HG02885 (cell line): Measurements from ENCODE around the gene BACE2.
"Not testable (repeated sequence)": the region's sequence is repeated elsewhere in the genome, so short reads cannot be mapped to it uniquely, and the experiment has no call there.

Experiments
- ATAC-seq: cut with Tn5 transposase; IDR thresholded peaks from one replicate; pipeline ENCODE4 v1.9.1; 2021; ENCODE audit warnings: mild to moderate bottlenecking; ENCODE audit not compliant: unreplicated experiment, poor library complexity

The BACE2 gene

DNA sequence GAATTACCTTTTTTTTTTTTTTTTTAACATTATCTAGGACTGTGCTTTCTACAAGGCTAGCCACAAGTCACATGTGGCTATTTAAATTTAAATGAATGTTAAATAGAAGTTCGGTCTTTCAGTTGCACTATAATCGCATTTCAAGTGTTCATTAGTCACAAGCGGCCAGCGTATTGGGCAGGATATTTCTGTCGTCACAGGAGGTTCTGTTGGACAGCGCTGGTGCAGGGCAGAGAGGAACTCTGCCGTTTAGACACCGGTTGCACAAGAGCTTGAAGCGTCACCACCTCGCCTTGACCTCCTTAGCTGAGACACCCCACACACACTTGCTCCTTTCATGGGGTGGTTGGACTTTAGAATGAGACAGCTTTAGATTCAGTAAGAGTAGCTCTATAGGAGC lies 64.1 kb downstream of the BACE2 start:
- ATAC-seq = no peak

DNA sequence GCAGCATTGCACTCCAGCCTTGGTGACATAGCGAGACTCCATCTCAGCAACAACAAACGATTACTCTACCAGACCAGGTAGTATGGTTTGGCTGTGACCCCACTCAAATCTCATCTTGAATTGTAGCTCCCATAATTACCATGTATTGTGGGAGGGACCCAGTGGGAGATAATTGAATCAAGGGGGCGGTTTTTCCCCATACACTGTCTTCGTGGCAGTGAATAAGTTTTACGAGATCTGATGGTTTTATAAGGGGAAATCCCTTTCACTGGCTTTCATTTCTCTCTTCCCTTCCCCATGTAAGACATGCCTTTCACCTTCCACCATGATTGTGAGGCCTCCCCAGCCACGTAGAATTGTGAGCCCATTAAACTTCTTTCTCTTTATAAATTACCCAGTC lies 66.0 kb downstream of the BACE2 start:
- ATAC-seq = no peak

DNA sequence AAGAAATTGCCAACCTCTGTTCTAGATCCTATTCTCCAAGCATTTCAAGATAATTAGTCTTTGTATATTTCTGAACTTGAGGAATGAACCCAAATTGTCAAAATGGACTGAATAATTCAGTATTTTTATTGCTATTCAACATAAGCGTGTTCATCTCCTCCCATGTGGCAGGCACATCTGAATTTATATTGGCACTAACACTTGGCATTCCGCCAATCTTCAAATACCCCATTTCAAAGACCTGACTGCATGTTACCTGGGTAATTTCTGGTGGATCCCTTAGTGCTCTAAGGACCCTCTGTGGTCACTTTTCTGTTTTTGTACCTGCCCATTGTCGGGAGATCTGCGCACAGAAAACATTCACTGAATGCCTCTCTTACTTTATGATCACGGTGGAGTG lies 66.6 kb downstream of the BACE2 start:
- ATAC-seq = no peak

DNA sequence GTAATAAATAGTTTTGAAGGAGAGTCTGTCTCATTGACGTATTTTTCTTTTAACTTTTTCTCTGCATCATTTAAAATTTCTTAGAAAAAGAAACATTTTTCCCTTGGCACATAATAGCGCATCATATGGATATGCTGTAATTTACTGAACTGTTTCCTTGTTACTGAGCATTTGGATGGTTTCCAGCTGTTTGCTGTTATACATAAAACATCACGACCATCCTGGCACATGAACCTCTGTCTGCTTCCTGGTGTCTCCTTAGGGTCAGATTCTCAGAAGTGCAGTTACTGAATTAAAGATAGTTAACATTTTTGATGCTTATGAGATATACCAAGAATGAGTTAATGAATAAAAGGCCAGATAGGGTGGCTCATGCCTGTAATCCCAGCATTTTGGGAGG lies 67.2 kb downstream of the BACE2 start:
- ATAC-seq = no peak

DNA sequence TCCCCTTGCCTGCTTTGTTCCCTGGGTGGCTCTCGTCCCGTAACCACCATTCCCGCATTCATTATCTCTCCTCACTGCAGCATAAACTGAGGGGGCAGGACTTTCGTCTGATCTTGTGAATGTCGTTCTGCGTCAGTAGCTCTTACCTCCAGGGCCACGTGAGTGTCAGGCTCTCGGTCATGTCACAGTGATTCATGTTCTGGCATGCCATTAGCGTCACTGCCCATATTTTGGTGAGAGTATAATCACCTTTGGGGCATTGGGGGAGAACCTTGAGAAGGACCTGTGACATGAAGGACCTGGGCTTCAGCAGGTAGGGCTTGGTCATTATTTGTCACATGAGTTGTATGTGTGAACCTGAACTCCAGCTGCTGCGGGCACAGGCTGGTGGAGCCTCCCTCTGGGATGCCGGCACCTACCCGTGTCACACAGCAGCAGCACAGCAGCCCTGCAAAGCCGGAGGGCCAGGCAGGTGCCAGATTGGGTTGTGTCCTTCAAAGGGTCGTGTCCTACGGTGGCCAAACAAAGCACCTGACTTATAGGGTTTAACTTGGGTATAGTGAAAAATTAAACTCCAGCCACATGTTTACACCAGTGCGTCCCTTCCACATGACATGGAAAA lies 68.5 kb downstream of the BACE2 start:
- ATAC-seq = no peak

DNA sequence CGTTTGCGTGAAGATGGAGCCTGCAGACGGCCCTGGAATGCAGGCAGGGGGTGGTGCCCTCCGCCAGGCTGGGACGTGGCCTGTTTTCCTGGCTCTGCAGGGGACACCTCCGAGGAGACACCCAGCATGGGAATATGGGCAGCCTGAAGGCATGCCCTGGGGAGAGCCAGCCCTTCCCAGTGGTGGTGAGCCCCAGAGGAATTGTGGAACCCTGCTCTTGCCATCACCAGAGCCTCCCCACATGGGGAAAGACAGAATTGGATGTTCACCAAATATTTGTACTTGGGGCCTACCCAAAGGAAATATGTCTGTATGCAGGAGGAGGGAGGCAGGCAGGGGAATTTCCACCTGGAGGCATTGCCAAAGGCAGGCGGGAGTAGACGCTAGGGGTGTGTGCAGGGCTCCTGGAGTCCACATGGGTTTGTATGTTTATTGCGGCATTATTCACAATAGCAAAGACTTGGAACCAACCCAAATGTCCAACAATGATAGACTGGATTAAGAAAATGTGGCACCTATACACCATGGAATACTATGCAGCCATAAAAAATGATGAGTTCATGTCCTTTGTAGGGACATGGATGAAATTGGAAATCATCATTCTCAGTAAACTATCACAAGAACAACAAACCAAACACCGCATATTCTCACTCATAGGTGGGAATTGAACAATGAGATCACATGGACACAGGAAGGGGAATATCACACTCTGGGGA lies 70.3 kb downstream of the BACE2 start:
- ATAC-seq = not testable (repeated sequence)

DNA sequence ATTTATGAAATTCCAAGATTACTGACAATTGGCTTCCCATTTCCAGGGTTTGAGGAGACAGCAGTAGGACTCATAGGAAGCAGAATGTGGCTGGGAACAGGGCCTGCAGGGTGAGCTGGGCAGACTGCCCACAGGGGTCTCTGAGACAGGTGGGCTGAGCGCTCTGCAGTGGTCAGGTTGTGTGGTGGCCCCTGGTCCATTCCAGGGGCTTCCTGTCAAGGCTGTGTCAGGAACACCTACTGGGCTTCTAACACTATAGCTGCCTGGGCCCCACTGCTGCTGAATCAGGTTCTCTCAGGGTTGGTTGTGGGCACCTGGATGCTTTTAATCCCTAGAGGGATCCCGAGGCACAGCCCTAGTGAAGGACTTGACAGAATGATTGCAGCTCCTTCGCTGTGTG lies 72.1 kb downstream of the BACE2 start:
- no peak for ATAC-seq

DNA sequence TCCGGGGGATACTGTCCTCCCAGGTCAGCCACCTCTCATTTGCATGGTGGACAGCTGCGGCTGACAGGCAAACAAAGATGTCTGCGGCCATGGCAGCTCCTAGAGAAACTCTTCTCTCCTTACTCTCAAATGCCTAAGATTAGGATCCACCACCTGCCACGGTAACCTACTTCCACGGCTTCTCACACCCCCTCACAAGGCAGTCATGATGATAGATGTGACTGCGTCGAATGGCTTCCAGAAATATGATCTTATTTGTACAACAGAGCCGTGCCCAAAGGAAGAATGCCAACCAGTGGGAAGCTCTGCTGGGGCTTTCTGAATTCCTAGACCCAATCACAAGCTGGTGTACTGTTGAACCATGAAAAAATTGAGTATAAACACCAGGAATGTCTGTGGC lies 73.4 kb downstream of the BACE2 start:
- no peak for ATAC-seq

DNA sequence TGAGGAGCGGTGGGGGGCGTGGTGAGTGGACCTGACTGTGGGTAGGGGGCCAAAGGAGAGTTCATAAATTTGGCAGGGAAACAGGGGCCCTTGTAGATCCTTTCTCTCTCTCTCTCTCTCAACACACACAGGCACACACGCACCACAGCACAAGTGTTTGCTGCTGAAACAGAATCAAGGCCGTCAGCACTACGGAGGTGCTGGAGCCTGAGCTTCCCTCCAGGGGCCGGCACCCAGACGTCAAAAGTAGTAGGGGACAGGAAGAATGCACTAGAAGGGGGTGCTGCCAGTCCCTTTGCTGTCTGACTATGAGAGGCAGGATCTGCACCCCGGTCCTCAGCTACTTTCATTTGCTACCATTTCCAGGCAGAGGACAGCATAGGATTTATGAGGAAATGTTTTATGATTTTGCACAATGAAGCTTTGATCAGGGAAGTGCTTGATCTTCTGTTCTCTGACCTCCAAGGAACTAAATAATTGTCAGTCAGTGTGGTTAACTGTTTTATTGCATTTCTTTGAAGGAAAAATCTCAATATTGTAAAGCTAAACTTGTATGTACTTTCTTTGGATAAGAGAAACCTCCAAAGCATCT lies 74.4 kb downstream of the BACE2 start:
- no peak for ATAC-seq

DNA sequence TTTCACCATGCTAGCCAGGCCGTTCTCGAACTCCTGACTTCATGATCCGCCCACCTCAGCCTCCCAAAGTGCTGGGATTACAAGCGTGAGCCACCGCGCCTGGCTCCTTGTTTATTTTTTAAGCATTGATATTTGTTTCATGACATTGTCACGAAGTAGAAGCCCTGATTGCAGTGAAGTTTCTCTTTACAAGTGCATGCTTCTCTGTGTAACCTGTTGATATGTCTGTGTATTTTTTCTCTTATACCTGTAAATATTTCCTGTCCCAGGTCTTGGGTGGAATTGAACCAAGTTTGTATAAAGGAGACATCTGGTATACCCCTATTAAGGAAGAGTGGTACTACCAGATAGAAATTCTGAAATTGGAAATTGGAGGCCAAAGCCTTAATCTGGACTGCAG lies 75.1 kb downstream of the BACE2 start:
- ATAC-seq = no peak

DNA sequence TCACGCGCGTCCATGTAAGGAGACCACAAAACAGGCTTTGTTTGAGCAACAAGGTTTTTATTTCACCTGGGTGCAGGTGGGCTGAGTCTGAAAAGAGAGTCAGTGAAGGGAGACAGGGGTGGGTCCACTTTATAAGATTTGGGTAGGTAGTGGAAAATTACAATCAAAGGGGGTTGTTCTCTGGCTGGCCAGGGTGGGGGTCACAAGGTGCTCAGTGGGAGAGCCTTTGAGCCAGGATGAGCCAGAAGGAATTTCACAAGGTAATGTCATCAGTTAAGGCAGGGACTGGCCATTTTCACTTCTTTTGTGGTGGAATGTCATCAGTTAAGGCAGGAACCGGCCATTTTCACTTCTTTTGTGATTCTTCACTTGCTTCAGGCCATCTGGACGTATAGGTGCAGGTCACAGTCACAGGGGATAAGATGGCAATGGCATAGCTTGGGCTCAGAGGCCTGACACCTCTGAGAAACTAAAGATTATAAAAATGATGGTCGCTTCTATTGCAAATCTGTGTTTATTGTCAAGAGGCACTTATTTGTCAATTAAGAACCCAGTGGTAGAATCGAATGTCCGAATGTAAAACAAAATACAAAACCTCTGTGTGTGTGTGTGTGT lies 76.4 kb downstream of the BACE2 start:
- ATAC-seq = not testable (repeated sequence)

DNA sequence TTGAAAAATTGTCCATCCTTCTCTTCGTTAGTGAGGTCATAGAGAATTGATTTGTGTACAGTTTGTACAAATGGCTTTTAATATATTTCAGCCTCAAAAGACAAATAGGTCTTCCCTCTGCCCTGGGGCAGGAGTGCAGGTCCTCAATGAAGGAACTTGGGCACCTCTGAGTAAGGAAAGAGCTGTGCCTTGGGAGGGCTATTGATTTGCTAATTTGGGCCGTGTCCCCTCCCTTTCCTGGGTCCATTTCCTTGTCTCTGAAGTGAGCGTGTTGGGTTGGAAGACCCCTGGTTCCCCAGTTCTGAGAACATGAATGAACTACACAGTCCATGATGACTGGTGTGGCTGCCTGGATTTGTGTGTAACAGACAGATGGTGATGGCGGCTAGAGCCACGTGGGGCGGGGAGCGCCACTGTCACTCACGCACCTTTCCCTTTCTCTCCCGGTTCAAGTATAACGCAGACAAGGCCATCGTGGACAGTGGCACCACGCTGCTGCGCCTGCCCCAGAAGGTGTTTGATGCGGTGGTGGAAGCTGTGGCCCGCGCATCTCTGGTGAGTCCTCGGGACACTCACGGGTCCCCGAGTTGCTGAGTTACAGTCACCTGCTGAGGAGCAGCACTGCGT lies 77.7 kb downstream of the BACE2 start:
- no peak for ATAC-seq

DNA sequence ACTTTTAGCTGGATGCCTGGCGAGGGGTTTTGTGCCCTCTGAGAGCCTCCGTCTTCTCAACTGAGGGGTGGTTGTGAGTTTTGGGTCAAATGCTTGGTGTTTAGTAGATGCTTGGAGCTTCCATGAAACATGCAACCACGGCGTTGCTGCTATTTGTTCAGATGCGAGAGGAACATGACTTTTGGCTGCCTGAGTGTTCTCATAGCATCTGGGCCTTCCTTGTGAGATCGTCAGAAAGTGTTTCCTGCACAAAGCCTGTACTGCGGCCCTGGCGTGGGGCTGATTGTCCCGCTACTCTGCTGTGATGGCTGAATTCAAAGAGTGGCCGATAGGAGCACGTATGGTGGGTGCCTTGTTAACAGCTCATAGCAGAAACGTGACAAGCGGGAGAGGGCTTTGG lies 78.8 kb downstream of the BACE2 start:
- ATAC-seq = no peak

DNA sequence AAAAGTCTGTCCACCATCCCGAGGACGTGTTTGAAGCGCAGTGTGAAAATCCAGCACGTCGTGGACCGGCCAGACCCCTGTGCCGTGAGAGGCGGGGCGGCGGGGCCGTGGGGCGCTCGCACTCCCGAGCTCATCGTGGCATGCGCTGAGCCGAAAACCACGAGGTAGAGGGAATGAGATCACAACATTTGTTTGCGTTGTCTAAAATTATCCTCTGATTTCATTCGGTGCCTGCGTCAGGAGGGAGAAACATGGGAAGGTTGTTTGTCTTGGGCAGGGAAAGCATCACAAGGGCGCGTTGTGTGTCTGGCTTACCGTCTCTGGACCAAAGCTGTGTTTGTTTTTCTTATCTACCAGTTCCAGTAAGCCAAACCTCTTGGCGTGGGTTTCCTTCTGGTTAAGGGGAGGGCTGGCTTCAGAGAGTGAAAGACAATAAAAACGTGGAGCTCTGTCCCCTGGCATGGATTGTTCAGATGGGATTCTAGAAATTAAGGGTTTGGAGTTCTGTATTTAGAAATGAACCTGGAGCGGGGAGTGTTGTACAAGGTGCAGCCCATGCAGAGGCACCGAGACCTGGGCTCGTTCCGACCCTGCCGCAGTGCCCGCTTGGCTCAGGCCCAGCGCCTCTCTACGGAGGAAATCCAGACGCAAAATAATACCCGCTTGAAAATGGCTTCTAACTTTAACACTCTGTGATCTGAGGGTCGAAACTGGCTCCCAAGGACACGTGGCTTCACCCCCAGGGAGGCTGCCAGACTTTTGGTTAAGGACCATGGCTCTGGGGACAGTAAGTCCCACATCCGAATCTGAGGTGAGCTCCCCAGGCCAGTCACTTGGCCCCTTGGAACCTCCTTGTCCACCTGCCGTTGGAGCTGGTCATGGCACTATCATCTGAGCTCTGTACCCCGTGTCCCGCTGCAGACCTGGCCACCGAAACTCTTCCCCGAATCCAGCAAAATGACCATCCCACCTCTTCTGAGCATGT lies 79.9 kb downstream of the BACE2 start:
- no peak for ATAC-seq

DNA sequence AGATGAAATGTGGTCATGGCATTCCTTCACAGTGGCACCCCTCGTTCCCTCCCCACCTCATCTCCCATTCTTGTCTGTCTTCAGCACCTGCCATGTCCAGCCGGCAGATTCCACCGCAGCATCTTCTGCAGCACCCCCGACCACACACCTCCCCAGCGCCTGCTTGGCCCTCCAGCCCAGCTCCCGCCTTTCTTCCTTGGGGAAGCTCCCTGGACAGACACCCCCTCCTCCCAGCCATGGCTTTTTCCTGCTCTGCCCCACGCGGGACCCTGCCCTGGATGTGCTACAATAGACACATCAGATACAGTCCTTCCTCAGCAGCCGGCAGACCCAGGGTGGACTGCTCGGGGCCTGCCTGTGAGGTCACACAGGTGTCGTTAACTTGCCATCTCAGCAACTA lies 81.5 kb downstream of the BACE2 start:
- no peak for ATAC-seq

DNA sequence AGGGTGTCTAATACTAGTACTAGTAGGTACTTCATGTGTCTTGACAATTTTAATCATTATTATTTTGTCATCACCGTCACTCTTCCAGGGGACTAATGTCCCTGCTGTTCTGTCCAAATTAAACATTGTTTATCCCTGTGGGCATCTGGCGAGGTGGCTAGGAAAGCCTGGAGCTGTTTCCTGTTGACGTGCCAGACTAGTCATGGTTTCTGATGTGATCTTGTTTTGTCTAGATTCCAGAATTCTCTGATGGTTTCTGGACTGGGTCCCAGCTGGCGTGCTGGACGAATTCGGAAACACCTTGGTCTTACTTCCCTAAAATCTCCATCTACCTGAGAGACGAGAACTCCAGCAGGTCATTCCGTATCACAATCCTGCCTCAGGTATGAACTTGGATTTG lies 82.6 kb downstream of the BACE2 start:
- no peak for ATAC-seq

DNA sequence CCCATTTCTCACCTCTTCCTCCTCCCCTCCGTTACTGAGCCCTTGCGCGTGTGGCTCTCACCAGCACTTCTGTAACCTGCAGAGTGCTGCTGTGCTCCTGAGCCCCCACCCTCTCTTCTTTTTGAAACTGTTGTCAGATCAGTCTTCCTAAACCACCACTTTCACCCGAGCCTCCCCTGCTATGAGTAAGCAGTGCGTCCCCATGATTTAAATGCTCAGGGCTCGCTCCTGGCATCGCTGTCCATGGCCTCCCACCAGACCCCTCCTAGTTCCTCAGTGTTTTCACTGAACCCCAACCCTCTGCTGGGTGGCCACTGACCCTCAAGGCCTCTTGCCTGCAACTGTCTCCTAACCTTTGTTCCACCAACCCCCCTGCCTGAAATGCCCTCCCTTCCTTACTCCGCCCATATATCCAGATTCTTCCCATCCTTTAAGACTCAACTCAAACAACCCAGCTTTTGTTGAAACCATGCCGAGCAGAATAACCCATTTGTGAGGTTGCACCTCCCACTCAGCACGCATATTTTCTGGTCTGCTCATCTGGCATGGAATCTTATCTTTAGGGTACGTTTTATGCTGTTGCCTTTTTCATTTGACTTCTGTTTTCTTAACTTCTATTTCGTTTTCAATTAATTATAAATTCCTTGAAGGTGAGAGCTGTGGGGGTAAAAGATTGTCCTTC lies 84.1 kb downstream of the BACE2 start:
- ATAC-seq = no peak

DNA sequence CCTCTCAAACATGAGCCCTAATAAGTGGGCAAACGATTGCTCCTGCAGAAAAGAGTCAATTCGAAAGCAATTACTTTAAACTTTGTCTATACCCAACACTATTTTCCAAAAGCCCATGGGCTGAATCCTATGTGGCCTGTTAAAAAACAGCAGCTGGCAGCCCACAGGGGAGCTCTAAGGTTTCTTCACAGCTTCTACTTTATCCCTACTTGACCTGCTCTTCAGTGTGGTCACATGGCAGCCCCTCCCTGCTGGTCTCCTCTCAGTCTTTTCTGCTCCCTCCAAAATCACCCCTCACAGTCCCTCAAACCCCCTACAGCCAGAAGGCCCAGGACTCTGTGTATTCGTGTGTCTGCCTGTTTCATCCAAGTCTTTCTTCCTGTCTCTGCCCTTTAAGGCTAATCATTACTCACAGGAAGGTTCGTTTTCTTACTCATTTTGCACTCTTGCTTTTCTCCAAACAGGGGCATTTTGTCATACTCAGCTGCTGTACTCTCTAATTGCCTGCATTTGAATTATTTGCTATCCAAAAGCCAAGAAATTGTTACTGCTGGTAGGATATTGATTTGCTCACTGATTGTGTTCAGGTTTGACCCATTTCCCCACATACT lies 86.2 kb downstream of the BACE2 start:
- ATAC-seq = no peak

DNA sequence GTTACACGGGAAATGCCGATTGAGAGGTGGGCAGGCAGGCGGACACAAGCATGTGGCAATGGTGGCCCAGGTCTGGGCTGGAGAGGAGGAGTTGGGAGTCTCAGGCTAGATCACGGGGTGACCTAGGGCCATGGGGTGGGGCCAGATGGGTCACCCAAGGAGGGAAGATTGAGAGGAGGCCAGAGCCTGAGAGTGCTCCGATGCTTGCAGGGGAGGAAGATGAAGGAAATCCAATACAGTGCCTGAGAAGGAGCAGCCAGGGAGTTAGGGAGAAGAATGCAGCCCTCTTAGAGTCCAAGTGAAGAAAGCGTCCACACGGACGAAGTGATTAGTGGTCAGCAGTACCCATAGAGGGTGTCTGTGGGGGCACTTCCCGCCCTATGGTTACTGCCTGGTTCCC lies 87.2 kb downstream of the BACE2 start:
- no peak for ATAC-seq
